GM12878 (cell line): ENCODE data around the gene ARHGDIA. TPM values are rescaled to one million over a fixed set of nuclear protein-coding genes. Genes with fewer than 3 reads are reported as not detected.

ENCODE experiments used
- ATAC-seq: fragments of 200-7000 bp; cut with Tn5 transposase; 3 replicates; pipeline ENCODE4 v1.9.1; 2020; ENCODE audit warnings: mild to moderate bottlenecking, moderate library complexity
- Bru-seq: library from RNA; stranded (reverse); fragments of 400-500 nt; gene quantifications from one replicate; lab custom pipeline; 2021; lab: Mats Ljungman, UMichigan
- BruChase-seq, 2 experiments: library from RNA; stranded (reverse); fragments of 400-500 nt; gene quantifications; one replicate each; lab custom pipeline; 2021; lab: Mats Ljungman, UMichigan
- BruUV-seq: library from RNA; stranded (reverse); fragments of 400-500 nt; replicated peaks from 2 replicates; lab custom pipeline; 2021; lab: Mats Ljungman, UMichigan
- CTCF ChIA-PET: fragments of 300-600 bp; sonication (Branson Sonifier 250); formaldehyde crosslinking; extraction: SDS; loops from one replicate; lab custom pipeline; 2021; ENCODE audit warnings: inconsistent platforms; lab: Yijun Ruan, JAX
- POLR2A ChIA-PET: fragments of 350-600 bp; formaldehyde crosslinking; extraction: SDS; loops from one replicate; lab custom pipeline; 2021; ENCODE audit warnings: inconsistent platforms; lab: Charles Lee
- RAD21 ChIA-PET: fragments of 300-600 bp; sonication (Branson Sonifier 250); formaldehyde crosslinking; loops from one replicate; lab custom pipeline; 2023; ENCODE audit warnings: antibody characterized with exemption; ENCODE audit not compliant: unreplicated experiment; lab: Charles Lee
- SMC1A ChIA-PET: fragments of 300-600 bp; sonication (Branson Sonifier 250); formaldehyde crosslinking; loops from one replicate; lab custom pipeline; 2023; ENCODE audit not compliant: unreplicated experiment, uncharacterized antibody; lab: Charles Lee
- DNase-seq: peaks from one replicate; pipeline ENCODE4 v3.0.0-alpha.2; 2011; ENCODE audit warnings: low read depth, low spot score
- FAIRE-seq: peaks from 3 replicates; lab custom pipeline; 2011; peaks lifted over from hg19 to GRCh38; lab: Jason Lieb, UNC
- H2AFZ ChIP-seq: 2 replicates; pipeline ENCODE4 v1.6.0; 2011; ENCODE audit warnings: low read depth, low read length, control low read depth; ENCODE audit not compliant: control insufficient read depth
- H3K27ac ChIP-seq: 2 replicates; pipeline ENCODE4 v1.5.1; 2011; ENCODE audit warnings: control low read depth; ENCODE audit not compliant: control insufficient read depth, insufficient read depth
- H3K27me3 ChIP-seq, 2 experiments: replicated peaks in 1 of 2; 2 replicates each; pipeline versions ENCODE4 v1.6.0 to v1.6.1; 2011; ENCODE audit warnings: low read length in 1 of 2; ENCODE audit not compliant: control insufficient read depth in 2 of 2, insufficient read depth in 2 of 2
- H3K36me3 ChIP-seq, 2 experiments: 2 replicates each; pipeline ENCODE4 v1.5.1; 2011; ENCODE audit warnings: low read length in 1 of 2; ENCODE audit not compliant: control insufficient read depth in 2 of 2, insufficient read depth in 2 of 2
- H3K4me1 ChIP-seq: 2 replicates; pipeline ENCODE4 v1.6.1; 2011; ENCODE audit warnings: mild to moderate bottlenecking, low read length, moderate library complexity, mixed read lengths; ENCODE audit not compliant: control insufficient read depth, insufficient read depth
- H3K4me2 ChIP-seq: 2 replicates; pipeline ENCODE4 v1.6.0; 2011; ENCODE audit warnings: control low read depth; ENCODE audit not compliant: control insufficient read depth, insufficient read depth
- H3K4me3 ChIP-seq: fragments of 200-600 bp; sonication (generic); 2 replicates; pipeline ENCODE4 v1.5.1; 2016
- H3K79me2 ChIP-seq: 2 replicates; pipeline ENCODE4 v1.6.0; 2011; ENCODE audit warnings: low read length; ENCODE audit not compliant: control insufficient read depth, insufficient read depth
- H3K9ac ChIP-seq: 2 replicates; pipeline ENCODE4 v1.8.0; 2011; ENCODE audit warnings: low read length, control low read depth, mixed read lengths; ENCODE audit not compliant: control insufficient read depth, insufficient read depth
- H3K9me3 ChIP-seq: replicated peaks from 3 replicates; pipeline ENCODE4 v1.5.1; 2011; ENCODE audit warnings: mild to moderate bottlenecking, low read length; ENCODE audit not compliant: control insufficient read depth, insufficient read depth
- H4K20me1 ChIP-seq: 2 replicates; pipeline ENCODE4 v1.6.0; 2011; ENCODE audit not compliant: control insufficient read depth, insufficient read depth
- ATF3 ChIP-seq: IDR thresholded peaks from 2 replicates; pipeline ENCODE4 v1.6.1; 2011; ENCODE audit warnings: low read depth, mild to moderate bottlenecking, low read length, moderate library complexity, borderline replicate concordance; ENCODE audit errors: extremely low read depth
- CREM ChIP-seq: IDR thresholded peaks from 2 replicates; pipeline ENCODE4 v1.6.1; 2014; ENCODE audit warnings: antibody characterized with exemption, low read depth
- GABPA ChIP-seq: IDR thresholded peaks from 2 replicates; pipeline ENCODE4 v1.6.1; 2014; ENCODE audit warnings: antibody characterized with exemption, low read depth, mild to moderate bottlenecking, inconsistent platforms
- PBX3 ChIP-seq: IDR thresholded peaks from 2 replicates; pipeline ENCODE4 v1.6.1; 2011; ENCODE audit warnings: mild to moderate bottlenecking, low read depth, low read length, moderate library complexity; ENCODE audit not compliant: insufficient replicate concordance
- PML ChIP-seq: IDR thresholded peaks from 2 replicates; pipeline ENCODE4 v1.6.1; 2012; ENCODE audit warnings: low read length, inconsistent platforms
- SMAD5 ChIP-seq: IDR thresholded peaks from 2 replicates; pipeline ENCODE4 v1.6.1; 2016; ENCODE audit warnings: antibody characterized with exemption, low read depth
- SRF ChIP-seq, 2 experiments: IDR thresholded peaks; 2 replicates each; pipeline ENCODE4 v1.6.1; 2011; ENCODE audit warnings: low read depth in 2 of 2, low read length in 2 of 2, mild to moderate bottlenecking in 1 of 2, moderate library complexity in 1 of 2
- WGBS: methylation state at CpG from one replicate; pipeline ENCODE4 v1.1.6; 2016; ENCODE audit warnings: low lambda C conversion rate; ENCODE audit not compliant: insufficient replicate concordance, insufficient coverage; ENCODE audit errors: missing lambda C conversion rate; 5-methylcytosine and 5-hydroxymethylcytosine counted together
- in situ Hi-C: fragments of 300-500 bp; cut with MboI; formaldehyde crosslinking; loops from 9 replicates; pipeline ENCODE4 v1.14.3; 2018; ENCODE audit warnings: mixed read lengths
- intact Hi-C: fragments of 100-400 bp; cut with micrococcal nuclease; formaldehyde crosslinking; loops from one replicate; pipeline ENCODE4 v1.14.2; 2022; ENCODE audit not compliant: unreplicated experiment
- long read RNA-seq, 2 experiments: library from polyadenylated mRNA; unstranded; transcript quantifications; one replicate each; pipeline ENCODE4 v2.0.0, GENCODE V29; 2019 to 2020
- polyA minus RNA-seq, 3 experiments: library from RNA; depleted of rRNA, polyadenylated mRNA; stranded (reverse); fragments of >200 nt; gene quantifications; 2 replicates each; pipeline ENCODE4 v1.2.3, GENCODE V29; 2011
- polyA plus RNA-seq, 11 experiments: library from polyadenylated mRNA; depleted of rRNA in 4 of 11; unstranded in 6 of 11; stranded (reverse) in 5 of 11; fragments of >200 nt; fragmentation: Nextera tagmentation in 4 of 11; fragmentation: Illumina TruSeq in 1 of 11; extraction: Ambion mirVana in 4 of 11; extraction: Trizol in 1 of 11; gene quantifications; 1 replicate in 1 of 11; 2 replicates in 10 of 11; pipeline versions ENCODE4 v1.2.1 to v1.2.3, GENCODE V29; 2011 to 2016; ENCODE audit warnings: inconsistent platforms in 2 of 11, missing spikeins in 2 of 11, low read depth in 1 of 11
- total RNA-seq, 4 experiments: library from RNA; depleted of rRNA in 3 of 4; stranded (reverse); fragments of >200 nt in 3 of 4; fragmentation: Illumina TruSeq in 1 of 4; extraction: Trizol in 1 of 4; gene quantifications; 2 replicates each; pipeline versions ENCODE4 v1.2.1 to v1.2.3, GENCODE V29; 2013 to 2021

Gene ARHGDIA
- 115 and 120 TPM in 2 replicates for total RNA-seq (2013; cell fraction: nucleolus; rRNA removed)
- total RNA-seq (2014; rRNA removed), result 139 and 180 TPM in 2 replicates
- total RNA-seq (2014; rRNA removed; fragmentation: Illumina TruSeq; extraction: Trizol), result 124 and 125 TPM in 2 replicates
- total RNA-seq (2021), result 538 and 552 TPM in 2 replicates
- 219 TPM for polyA plus RNA-seq (2011; ENCODE audit: low read depth)
- polyA plus RNA-seq (2011; rRNA removed), result 18.6 and 39.5 TPM in 2 replicates
- polyA plus RNA-seq (2011; cell fraction: cytosol; rRNA removed), result 75.8 and 96.8 TPM in 2 replicates
- 178 and 263 TPM in 2 replicates for polyA plus RNA-seq (2011; cell fraction: nucleus; rRNA removed)
- 247 and 301 TPM in 2 replicates for polyA plus RNA-seq (2012)
- 24.3 and 159 TPM in 2 replicates for polyA plus RNA-seq (2014; fragmentation: Illumina TruSeq; extraction: Trizol)
- polyA plus RNA-seq (2014; fragmentation: Nextera tagmentation; extraction: Ambion mirVana), result 10 to 100 TPM; 17.9 to 47.8 TPM
- polyA plus RNA-seq (2014; rRNA removed), result 184 and 246 TPM in 2 replicates
- polyA plus RNA-seq (2016; fragmentation: Nextera tagmentation; extraction: Ambion mirVana), result 100 to 1,000 TPM; 336 to 349 TPM
- 18.3 and 38.9 TPM in 2 replicates for polyA minus RNA-seq (2011; rRNA and poly(A)+ RNA removed)
- polyA minus RNA-seq (2011; cell fraction: cytosol; rRNA and poly(A)+ RNA removed), result 59.9 and 91.7 TPM in 2 replicates
- 72.5 and 108 TPM in 2 replicates for polyA minus RNA-seq (2011; cell fraction: nucleus; rRNA and poly(A)+ RNA removed)
- Bru-seq, nascent RNA, result percentile 91 among the genes with signal in this experiment
- percentile 99 among the genes with signal in this experiment for BruChase-seq, experiment 1, labeled RNA remaining after a 6-hour chase
- BruChase-seq, experiment 2, labeled RNA remaining after a 2-hour chase, result percentile 98 among the genes with signal in this experiment
- long read RNA-seq, experiment 1, transcript ARHGDIA-217 (7 exons, 886 nt), result minor isoform, 5 of 48 reads
- long read RNA-seq, experiment 1, transcript ARHGDIA-201 (6 exons, 1,906 nt), result major isoform, 29 of 48 reads
- long read RNA-seq, experiment 1, partial matches to known transcripts, result 0 of 48 reads
- long read RNA-seq, experiment 1, other reads (novel, unspliced or antisense), result 7 of 48 reads
- long read RNA-seq, experiment 2, partial matches to known transcripts, result 1 of 2 reads
- long read RNA-seq, experiment 2, other reads (novel, unspliced or antisense), result 1 of 2 reads

- peaks cover 0 to 23% of the 10 kb centered on the region in 2 experiments; a peak in 2 of 4 replicates for H3K36me3 ChIP-seq
- RAD21 ChIA-PET, result interaction anchor here (1.1 kb wide), 1 partner anchor 10 kb away, joined by 4 read pairs; no protein-coding TSS in a partner anchor
- peak; percentile 45 for ATAC-seq
- H3K27me3 ChIP-seq, result no peaks in the 10 kb centered on the region
- H4K20me1 ChIP-seq, result 0 out of 2 replicates have a peak, but pooled peaks cover 3% of the 10 kb centered on the region
- peak within 1 kb of the TSS; percentile 97 for H3K9ac ChIP-seq
- 0 out of 4 replicates have a peak, but pooled peaks of 1 of the 2 experiments have one; percentile 2 for TF ChIP-seq SRF (IDR thresholded peaks at IDR 0.05; ENCODE audit: low read depth in 2 of 2, low read length in 2 of 2)
- TF ChIP-seq ATF3, result no peak
- no peak for TF ChIP-seq PML
- 0 out of 2 replicates have a peak, but pooled peaks have one; percentile 76 for TF ChIP-seq SMAD5
- peak; percentile 44 for TF ChIP-seq PBX3
- peak; percentile 67; the same call in 1 of the 2 replicates for TF ChIP-seq CREM
- peak; percentile 73 for TF ChIP-seq GABPA
- TF ChIP-seq, all 136 proteins: peak for 5
- Histone ChIP-seq H3K9me3 (no peaks in the 10 kb centered on the region), H3K4me3 (peak within 1 kb of the TSS; percentile 95), H3K79me2 (peaks cover 41% of the 10 kb centered on the region), H2AFZ (peak within 1 kb of the TSS; percentile 69), H3K4me1 (0 out of 2 replicates have a peak, but pooled peaks cover 8% of the 10 kb centered on the region), H3K27ac (peak within 1 kb of the TSS; percentile 98), H3K4me2 (peak within 1 kb of the TSS; percentile 96)
- ChIA-PET POLR2A (interaction anchor here (1.1 to 3.5 kb wide), 4 partner anchors 9 to 46 kb away, joined by 3 to 26 read pairs (median 6); partner anchors contain the start of genes ALYREF, ANAPC11, MCRIP1 and PPP1R27), CTCF (interaction anchor here (1.1 to 2.4 kb wide), 3 partner anchors 10 to 150 kb away, joined by 5 to 9 read pairs (median 7); partner anchors contain the start of gene P4HB), SMC1A (no interaction called here)
- intact Hi-C loops (loop anchor here (5.0 kb wide), 1 partner anchor 56 kb away; the partner anchor contains the start of gene MAFG), in situ Hi-C loops (no loop called here)
- FAIRE-seq, result no peak
- no TSS peak for BruUV-seq
- under 1% methylated on average over 24 of the region's 64 CpGs for WGBS
- DNase-seq, result no peak
Observed at GRCh38 chr17:81870981-81871386, at the start of gene ARHGDIA. TSS of gene ARHGDIA (minus strand) at chr17:81871337. CDS start at chr17:81869930, 1,407 bp downstream.
